HepG2 (cell line): ENCODE results near the gene OR4A5. TPM values are rescaled to one million over a fixed set of nuclear protein-coding genes. Genes with fewer than 3 reads are reported as not detected.
"Not testable (repeated sequence)": the region's sequence is repeated elsewhere in the genome, so short reads cannot be mapped to it uniquely, and the experiment has no call there.

Experiments used
- ATAC-seq: fragments of 200-7000 bp; cut with Tn5 transposase; 3 replicates; pipeline ENCODE4 v1.9.1; 2020; ENCODE audit warnings: mild to moderate bottlenecking, moderate library complexity
- Bru-seq: library from RNA; stranded (reverse); fragments of 400-500 nt; gene quantifications from one replicate; lab custom pipeline; 2021; lab: Mats Ljungman, UMichigan
- BruChase-seq, 2 experiments: library from RNA; stranded (reverse); fragments of 400-500 nt; gene quantifications; one replicate each; lab custom pipeline; 2021; lab: Mats Ljungman, UMichigan
- BruUV-seq: library from RNA; stranded (reverse); fragments of 400-500 nt; replicated peaks from 2 replicates; lab custom pipeline; 2021; lab: Mats Ljungman, UMichigan
- CTCF ChIA-PET: fragments of 300-600 bp; formaldehyde crosslinking; extraction: SDS; loops from one replicate; lab custom pipeline; 2021; ENCODE audit warnings: low total read pairs, inconsistent platforms, low intra/inter-chr PET ratio; lab: Yijun Ruan, JAX
- POLR2A ChIA-PET: fragments of 350-600 bp; sonication (Branson Sonifier 250); formaldehyde crosslinking; loops from one replicate; lab custom pipeline; 2020; ENCODE audit warnings: antibody characterized with exemption, inconsistent platforms; lab: Yijun Ruan, JAX
- DNase-seq: peaks from one replicate; pipeline ENCODE4 v3.0.0-alpha.2; 2015; ENCODE audit warnings: low spot score
- FAIRE-seq: peaks from 3 replicates; lab custom pipeline; 2011; peaks lifted over from hg19 to GRCh38; lab: Jason Lieb, UNC
- H2AFZ ChIP-seq: one replicate; pipeline ENCODE4 v1.6.1; 2011; ENCODE audit warnings: low read length, inconsistent platforms
- H3K27ac ChIP-seq: fragments of 300-600 bp; 3 replicates; pipeline ENCODE4 v1.8.0; 2011; ENCODE audit warnings: mixed run types, mild to moderate bottlenecking, mixed read lengths, low read length, inconsistent platforms; ENCODE audit not compliant: insufficient read depth; ENCODE audit errors: extremely low read length
- H3K27me3 ChIP-seq, 2 experiments: fragments of 200-600 bp in 1 of 2; 2 replicates in 1 of 2; 3 replicates in 1 of 2; pipeline versions ENCODE4 v1.6.0 to v1.8.0; 2011; ENCODE audit warnings: low read length in 2 of 2, mild to moderate bottlenecking in 2 of 2, moderate library complexity in 2 of 2, inconsistent platforms in 1 of 2; ENCODE audit not compliant: insufficient read depth in 2 of 2, control insufficient read depth in 1 of 2
- H3K36me3 ChIP-seq, 2 experiments: fragments of 200-600 bp in 1 of 2; replicated peaks in 1 of 2; 2 replicates in 1 of 2; 3 replicates in 1 of 2; pipeline versions ENCODE4 v1.5.1 to v1.8.0; 2011; ENCODE audit warnings: low read length in 2 of 2, inconsistent platforms in 1 of 2; ENCODE audit not compliant: insufficient read depth in 2 of 2, control insufficient read depth in 1 of 2
- H3K4me1 ChIP-seq: 2 replicates; pipeline ENCODE4 v1.5.1; 2012; ENCODE audit warnings: low read length, inconsistent platforms; ENCODE audit not compliant: insufficient read depth
- H3K4me2 ChIP-seq: 2 replicates; pipeline ENCODE4 v1.6.0; 2011; ENCODE audit warnings: low read depth, low read length, inconsistent platforms
- H3K4me3 ChIP-seq, 3 experiments: fragments of 200-600 bp in 1 of 3; sonication (generic), shearing (Covaris generic) in 1 of 3; replicated peaks in 1 of 3; 2 replicates each; pipeline ENCODE4 v1.5.1; 2011 to 2016; ENCODE audit warnings: low read length in 3 of 3, inconsistent platforms in 2 of 3, low read depth in 2 of 3, mild to moderate bottlenecking in 2 of 3, control low read depth in 1 of 3, mixed read lengths in 1 of 3; ENCODE audit not compliant: insufficient read depth in 1 of 3
- H3K79me2 ChIP-seq: one replicate; pipeline ENCODE4 v1.6.1; 2011; ENCODE audit warnings: low read length, inconsistent platforms; ENCODE audit not compliant: insufficient read depth
- H3K9ac ChIP-seq: 2 replicates; pipeline ENCODE4 v1.6.0; 2011; ENCODE audit warnings: mild to moderate bottlenecking, low read depth, low read length, inconsistent platforms; ENCODE audit not compliant: insufficient read depth
- H3K9me3 ChIP-seq: 2 replicates; pipeline ENCODE4 v1.5.1; 2012; ENCODE audit warnings: mild to moderate bottlenecking, low read length
- H4K20me1 ChIP-seq: 2 replicates; pipeline ENCODE4 v1.6.0; 2011; ENCODE audit warnings: inconsistent platforms, mild to moderate bottlenecking, low read length, moderate library complexity; ENCODE audit not compliant: insufficient read depth
- WGBS: methylation state at CpG from one replicate; pipeline ENCODE4 v1.1.6; 2017; ENCODE audit warnings: low lambda C conversion rate; 5-methylcytosine and 5-hydroxymethylcytosine counted together
- in situ Hi-C: cut with HindIII; loops from 2 replicates; pipeline ENCODE4 v1.10.0; 2017; ENCODE audit warnings: low pct_unique_long_range_greater_than_20kb; ENCODE audit not compliant: extremely low pct_ligation_motif_present
- intact Hi-C: fragments of 100-400 bp; cut with micrococcal nuclease; formaldehyde crosslinking; loops from one replicate; pipeline ENCODE4 v1.10.0; 2022; ENCODE audit not compliant: unreplicated experiment
- long read RNA-seq, 2 experiments: library from RNA in 1 of 2; library from polyadenylated mRNA in 1 of 2; stranded (forward) in 1 of 2; unstranded in 1 of 2; transcript quantifications; one replicate each; pipeline ENCODE4 v2.0.0, GENCODE V29; 2019 to 2022
- polyA minus RNA-seq, 3 experiments: library from RNA; depleted of rRNA, polyadenylated mRNA; stranded (reverse); fragments of >200 nt; gene quantifications; 2 replicates each; pipeline ENCODE4 v1.2.3, GENCODE V29; 2011; ENCODE audit warnings: low replicate concordance in 1 of 3
- polyA plus RNA-seq, 8 experiments: library from polyadenylated mRNA; depleted of rRNA in 3 of 8; stranded (reverse) in 7 of 8; unstranded in 1 of 8; fragments of >200 nt; fragmentation: Illumina TruSeq in 4 of 8; extraction: Trizol in 4 of 8; gene quantifications; 2 replicates each; pipeline versions ENCODE4 v1.2.1 to v1.2.3, GENCODE V29; 2011 to 2016; ENCODE audit warnings: low read depth in 4 of 8, missing spikeins in 1 of 8, mixed read lengths in 1 of 8; ENCODE audit not compliant: insufficient read depth in 1 of 8
- total RNA-seq, 5 experiments: library from RNA; depleted of rRNA; stranded (reverse); fragments of >200 nt; fragmentation: Illumina TruSeq; extraction: Trizol; gene quantifications; 2 replicates each; pipeline ENCODE4 v1.2.3, GENCODE V29; 2016; ENCODE audit warnings: low read depth in 1 of 5

The OR4A5 gene, protein sequence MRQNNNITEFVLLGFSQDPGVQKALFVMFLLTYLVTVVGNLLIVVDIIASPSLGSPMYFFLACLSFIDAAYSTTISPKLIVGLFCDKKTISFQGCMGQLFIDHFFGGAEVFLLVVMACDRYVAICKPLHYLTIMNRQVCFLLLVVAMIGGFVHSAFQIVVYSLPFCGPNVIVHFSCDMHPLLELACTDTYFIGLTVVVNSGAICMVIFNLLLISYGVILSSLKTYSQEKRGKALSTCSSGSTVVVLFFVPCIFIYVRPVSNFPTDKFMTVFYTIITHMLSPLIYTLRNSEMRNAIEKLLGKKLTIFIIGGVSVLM
- not detected in 2 replicates for total RNA-seq (2016; rRNA removed; fragmentation: Illumina TruSeq; extraction: Trizol)
- not detected in 2 replicates for total RNA-seq (2016; cell fraction: cytosol; rRNA removed; fragmentation: Illumina TruSeq; extraction: Trizol; ENCODE audit: low read depth)
- not detected in 2 replicates for total RNA-seq (2016; cell fraction: insoluble cytoplasmic fraction; rRNA removed; fragmentation: Illumina TruSeq; extraction: Trizol)
- total RNA-seq (2016; cell fraction: membrane; rRNA removed; fragmentation: Illumina TruSeq; extraction: Trizol) = not detected in 2 replicates
- not detected in 2 replicates for total RNA-seq (2016; cell fraction: nucleus; rRNA removed; fragmentation: Illumina TruSeq; extraction: Trizol)
- not detected in 2 replicates for polyA plus RNA-seq (2011; rRNA removed)
- not detected in 2 replicates for polyA plus RNA-seq (2011; cell fraction: cytosol; rRNA removed)
- not detected in 2 replicates for polyA plus RNA-seq (2011; cell fraction: nucleus; rRNA removed)
- not detected in 2 replicates for polyA plus RNA-seq (2012)
- not detected in 2 replicates for polyA plus RNA-seq (2016; cell fraction: cytosol; fragmentation: Illumina TruSeq; extraction: Trizol; ENCODE audit: low read depth)
- polyA plus RNA-seq (2016; cell fraction: insoluble cytoplasmic fraction; fragmentation: Illumina TruSeq; extraction: Trizol; ENCODE audit: low read depth) = not detected in 2 replicates
- polyA plus RNA-seq (2016; cell fraction: membrane; fragmentation: Illumina TruSeq; extraction: Trizol; ENCODE audit: low read depth) = not detected in 2 replicates
- not detected in 2 replicates for polyA plus RNA-seq (2016; cell fraction: nucleus; fragmentation: Illumina TruSeq; extraction: Trizol; ENCODE audit: insufficient read depth, low read depth)
- polyA minus RNA-seq (2011; rRNA and poly(A)+ RNA removed; ENCODE audit: low replicate concordance) = not detected in 2 replicates
- polyA minus RNA-seq (2011; cell fraction: cytosol; rRNA and poly(A)+ RNA removed) = not detected in 2 replicates
- polyA minus RNA-seq (2011; cell fraction: nucleus; rRNA and poly(A)+ RNA removed) = not detected in 2 replicates
- Bru-seq, nascent RNA = not detected
- not detected for BruChase-seq, experiment 1, labeled RNA remaining after a 6-hour chase
- not detected for BruChase-seq, experiment 2, labeled RNA remaining after a 2-hour chase
- long read RNA-seq, experiment 1 = 0 reads
- long read RNA-seq, experiment 2 = 0 reads

DNA sequence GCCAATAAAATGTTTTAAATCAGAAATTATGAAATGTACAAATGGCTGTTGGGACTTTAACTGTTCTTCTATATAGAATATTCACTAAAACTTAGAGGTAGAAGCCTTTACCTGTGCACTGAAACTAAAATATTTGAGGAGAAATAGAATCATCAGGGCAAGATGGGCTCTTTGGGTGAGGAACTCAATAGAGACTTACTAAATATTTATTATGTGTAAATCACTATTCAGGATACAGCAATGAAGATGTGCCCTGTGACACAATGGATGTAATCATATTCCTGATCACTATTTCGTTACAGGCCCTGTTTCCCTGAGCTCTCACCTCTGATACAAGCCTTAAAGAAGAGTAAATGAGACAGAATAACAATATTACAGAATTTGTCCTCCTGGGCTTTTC is at the start of gene OR4A5:
TSS of gene OR4A5 (plus strand) at position 301 of the 400 bp plus-strand sequence. CDS start at position 354, 53 bp downstream.
- H3K4me2 ChIP-seq, DNase-seq, H2AFZ ChIP-seq, BruUV-seq, H4K20me1 ChIP-seq, H3K4me3 ChIP-seq, ATAC-seq, H3K4me1 ChIP-seq, in situ Hi-C loops, CTCF ChIA-PET, H3K27me3 ChIP-seq, H3K27ac ChIP-seq, H3K36me3 ChIP-seq, POLR2A ChIA-PET, H3K9ac ChIP-seq, FAIRE-seq, H3K79me2 ChIP-seq, intact Hi-C loops: not testable (repeated sequence)
- peaks cover 65% of the 10 kb centered on the region for H3K9me3 ChIP-seq
- WGBS = 0% methylated on average over 1 of the region's 1 CpG

DNA sequence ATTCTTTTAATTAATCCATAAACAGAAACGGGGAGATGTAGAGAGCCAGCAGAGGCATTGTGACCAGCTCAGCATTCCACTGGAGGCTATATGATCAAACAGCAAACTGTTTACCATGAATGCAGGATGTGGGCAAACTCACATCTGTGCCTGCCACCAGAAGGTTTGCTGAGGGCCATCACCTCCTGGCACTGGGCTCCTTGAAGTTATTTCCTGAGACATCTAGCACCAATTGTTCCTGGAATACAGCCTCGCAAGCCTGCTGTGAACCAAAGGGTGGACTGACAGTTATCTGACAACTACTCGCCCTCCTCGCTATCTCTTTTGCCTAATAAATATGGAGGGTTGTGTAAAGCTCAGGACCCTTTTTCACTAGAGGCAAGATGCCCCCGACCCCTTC is 13.5 kb downstream of the OR4A5 start:
- BruUV-seq, H4K20me1 ChIP-seq, H3K4me1 ChIP-seq, CTCF ChIA-PET, H2AFZ ChIP-seq, H3K27me3 ChIP-seq, H3K36me3 ChIP-seq, DNase-seq, intact Hi-C loops, ATAC-seq, H3K9ac ChIP-seq, H3K27ac ChIP-seq, H3K79me2 ChIP-seq, POLR2A ChIA-PET, in situ Hi-C loops, H3K4me2 ChIP-seq, FAIRE-seq, H3K4me3 ChIP-seq: not testable (repeated sequence)
- peaks cover 72% of the 10 kb centered on the region for H3K9me3 ChIP-seq
- 1% methylated on average over 4 of the region's 5 CpGs for WGBS

Other genes starting within 250 kb of the OR4A5 start
- gene OR4C46, start 102.8 kb upstream of the OR4A5 start, total RNA-seq (2016; rRNA removed; fragmentation: Illumina TruSeq; extraction: Trizol) = not detected in 2 replicates
- gene OR4C46, start 102.8 kb upstream of the OR4A5 start, polyA plus RNA-seq (2011; rRNA removed) = not detected in 2 replicates